ENCODE measurements around the gene ZC3H7A.

ZC3H7A gene

GRCh38 chr16:11762431-11762830, 34.6 kb downstream of the ZC3H7A start:
- no peak for DNase-seq

- DNase-seq: no peak
Observed at GRCh38 chr16:11759997-11760396, 37.1 kb downstream of the ZC3H7A start.

GRCh38 chr16:11759163-11759834, 37.8 kb downstream of the ZC3H7A start:
- no peak for DNase-seq

GRCh38 chr16:11757671-11758545, 39.1 kb downstream of the ZC3H7A start:
- DNase-seq: no peak

- DNase-seq: no peak
Observed at GRCh38 chr16:11756248-11756647, 40.8 kb downstream of the ZC3H7A start.

- no peak for DNase-seq
Observed at GRCh38 chr16:11755022-11755760, 41.9 kb downstream of the ZC3H7A start.

GRCh38 chr16:11752856-11753255, 44.2 kb downstream of the ZC3H7A start:
- no peak for DNase-seq

- no peak for DNase-seq
Observed at GRCh38 chr16:11750056-11750455, 47.0 kb downstream of the ZC3H7A start.

- no peak for DNase-seq
Observed at GRCh38 chr16:11748404-11749254, 48.4 kb downstream of the ZC3H7A start.

- DNase-seq: no peak
Observed at GRCh38 chr16:11747949-11748403, 49.1 kb downstream of the ZC3H7A start.

- DNase-seq: no peak
Observed at GRCh38 chr16:11744075-11744470, 53.0 kb downstream of the ZC3H7A start.

- no peak for DNase-seq
Observed at GRCh38 chr16:11743308-11744074, 53.6 kb downstream of the ZC3H7A start.

- peak; percentile 75 to 78 for DNase-seq
Observed at GRCh38 chr16:11742536-11743307, 54.3 kb downstream of the ZC3H7A start, which contains the start of gene TXNDC11. TXNDC11 (minus strand) TSS chr16:11742857; CDS start chr16:11742730, 127 bp downstream.

GRCh38 chr16:11742093-11742535, 54.9 kb downstream of the ZC3H7A start:
- no peak for DNase-seq

GRCh38 chr16:11740567-11740966, 56.5 kb downstream of the ZC3H7A start:
- no peak for DNase-seq

GRCh38 chr16:11738742-11739544, 58.1 kb downstream of the ZC3H7A start:
- no peak for DNase-seq

- no peak for DNase-seq
Observed at GRCh38 chr16:11737713-11738112, 59.3 kb downstream of the ZC3H7A start.

- DNase-seq: no peak
Observed at GRCh38 chr16:11736903-11737302, 60.2 kb downstream of the ZC3H7A start.

- DNase-seq: no peak
Observed at GRCh38 chr16:11735787-11736186, 61.3 kb downstream of the ZC3H7A start.

- DNase-seq: no peak
Observed at GRCh38 chr16:11734653-11735043, 62.4 kb downstream of the ZC3H7A start.
